ENCODE measurements around the gene AKAP11.

Gene AKAP11

DNA sequence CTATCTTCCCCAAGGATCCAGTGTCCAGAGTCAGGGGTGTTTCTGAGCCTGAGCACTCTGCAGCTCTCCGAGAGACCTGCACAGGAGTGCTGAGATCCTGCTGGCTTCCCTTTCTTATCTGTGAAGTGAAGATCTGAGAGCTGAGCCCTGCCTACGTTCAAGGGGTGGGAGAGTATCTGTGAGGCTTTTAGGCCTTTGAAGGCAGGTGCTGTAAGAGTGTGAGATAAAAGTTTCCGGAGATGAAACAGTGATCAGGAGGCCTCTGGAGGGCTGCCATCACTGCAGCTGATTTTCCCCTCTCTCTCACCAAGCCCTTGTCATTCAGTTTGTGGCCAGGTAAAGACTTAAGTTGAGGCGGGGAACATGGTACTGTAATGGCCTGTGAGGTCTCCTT is 83.1 kb downstream of the AKAP11 start:
- TF ChIP-seq CTCF (IDR thresholded peaks at IDR 0.05; ENCODE audit: unreplicated experiment in 3 of 3) = no peak
- Mint-ChIP-seq H3K36me3 (ENCODE audit: low read depth) (no peaks in the 10 kb centered on the region), H3K4me3 (no peak overlapping the region), H3K9me3 (no peaks in the 10 kb centered on the region), H3K27ac (no peak overlapping the region), H3K4me1 (peaks cover 7% of the 10 kb centered on the region), H3K27me3 (ENCODE audit: low read depth) (peaks cover 4% of the 10 kb centered on the region)

GRCh38 chr13:42355491-42356183 is 83.7 kb downstream of the AKAP11 start:
- no peaks in the 10 kb centered on the region for H3K36me3 Mint-ChIP-seq (ENCODE audit: low read depth)
- H3K9me3 Mint-ChIP-seq = no peaks in the 10 kb centered on the region
- peaks cover 4% of the 10 kb centered on the region for H3K27me3 Mint-ChIP-seq (ENCODE audit: low read depth)
- H3K4me3 Mint-ChIP-seq = no peak overlapping the region
- no peak overlapping the region for H3K27ac Mint-ChIP-seq
- no peak for TF ChIP-seq CTCF (IDR thresholded peaks at IDR 0.05; ENCODE audit: unreplicated experiment in 3 of 3)
- H3K4me1 Mint-ChIP-seq = peaks cover 7% of the 10 kb centered on the region

GRCh38 chr13:42356184-42356575 is 84.2 kb downstream of the AKAP11 start:
- H3K4me3 Mint-ChIP-seq = no peak overlapping the region
- TF ChIP-seq CTCF (IDR thresholded peaks at IDR 0.05; ENCODE audit: unreplicated experiment in 3 of 3) = no peak

GRCh38 chr13:42360046-42360574 is 88.2 kb downstream of the AKAP11 start:
- no peaks in the 10 kb centered on the region for H3K9me3 Mint-ChIP-seq
- H3K36me3 Mint-ChIP-seq (ENCODE audit: low read depth) = no peaks in the 10 kb centered on the region
- no peaks in the 10 kb centered on the region for H3K4me1 Mint-ChIP-seq
- no peak for TF ChIP-seq CTCF (IDR thresholded peaks at IDR 0.05; ENCODE audit: unreplicated experiment in 3 of 3)
- no peak overlapping the region for H3K27ac Mint-ChIP-seq
- peaks cover 6% of the 10 kb centered on the region for H3K27me3 Mint-ChIP-seq (ENCODE audit: low read depth)
- H3K4me3 Mint-ChIP-seq = no peak overlapping the region

More at GRCh38 chr13:42356184-42356575, 84.2 kb downstream of the AKAP11 start:
- H3K4me1 Mint-ChIP-seq = peaks cover 7% of the 10 kb centered on the region
- H3K36me3 Mint-ChIP-seq (ENCODE audit: low read depth) = no peaks in the 10 kb centered on the region
- H3K27ac Mint-ChIP-seq = no peak overlapping the region
- H3K27me3 Mint-ChIP-seq (ENCODE audit: low read depth) = peaks cover 4% of the 10 kb centered on the region
- no peaks in the 10 kb centered on the region for H3K9me3 Mint-ChIP-seq

GRCh38 chr13:42361701-42362100 is 89.7 kb downstream of the AKAP11 start:
- TF ChIP-seq CTCF (IDR thresholded peaks at IDR 0.05; ENCODE audit: unreplicated experiment in 3 of 3) = no peak
- no peaks in the 10 kb centered on the region for H3K9me3 Mint-ChIP-seq
- H3K4me3 Mint-ChIP-seq = no peak overlapping the region
- peaks cover 6% of the 10 kb centered on the region for H3K27me3 Mint-ChIP-seq (ENCODE audit: low read depth)
- no peaks in the 10 kb centered on the region for H3K4me1 Mint-ChIP-seq
- H3K36me3 Mint-ChIP-seq (ENCODE audit: low read depth) = no peaks in the 10 kb centered on the region
- no peak overlapping the region for H3K27ac Mint-ChIP-seq
